ENCODE data around the gene C9.

The C9 gene

DNA sequence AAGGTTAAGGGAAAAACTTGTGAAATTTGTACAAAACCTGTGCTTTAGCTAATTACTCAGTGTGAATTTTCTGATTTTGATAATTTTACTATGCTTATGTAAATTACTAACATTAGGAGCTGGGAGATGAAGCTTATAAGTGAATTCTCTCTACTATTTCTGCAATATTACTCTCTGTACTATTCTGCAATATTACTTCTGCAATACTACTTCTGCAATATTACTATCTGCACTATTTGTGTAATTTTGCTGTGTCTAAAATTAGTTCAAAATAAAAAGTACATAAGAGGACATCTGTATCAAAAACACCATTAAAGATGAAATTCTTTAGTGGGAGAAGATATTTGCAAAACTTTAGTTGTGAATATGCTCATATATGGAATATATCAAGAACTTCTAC lies 62.9 kb downstream of the C9 start:
- Histone ChIP-seq H4K91ac (ENCODE audit: low read length) (no peak overlapping the region), H2BK5ac (ENCODE audit: low read depth, low read length, poor library complexity, severe bottlenecking) (no peak overlapping the region), H3K4me2 (ENCODE audit: low read length, poor library complexity, severe bottlenecking) (no peak overlapping the region), H3K14ac (ENCODE audit: low read length in 2 of 2) (no peak overlapping the region), H3K27ac (ENCODE audit: low read length, poor library complexity, severe bottlenecking) (no peak overlapping the region), H4K8ac (ENCODE audit: low read length) (no peak overlapping the region), H3K18ac (ENCODE audit: low read depth in 1 of 2, low read length in 2 of 2) (no peak overlapping the region), H2AK5ac (ENCODE audit: low read length, severe bottlenecking) (no peak overlapping the region), H2BK12ac (ENCODE audit: low read length in 2 of 2) (no peak overlapping the region), H3K9ac (ENCODE audit: low read length) (no peak overlapping the region), H2BK120ac (ENCODE audit: low read depth, low read length) (no peak overlapping the region), H2BK15ac (ENCODE audit: low read depth, poor library complexity, severe bottlenecking) (no peak overlapping the region), H2AFZ (ENCODE audit: low read depth, low read length) (no peak overlapping the region), H3K4me3 (ENCODE audit: insufficient read depth in 1 of 2, low read depth in 1 of 2, low read length in 2 of 2) (no peak overlapping the region), H3K9me3 (ENCODE audit: control insufficient read depth, low read length) (no peaks in the 10 kb centered on the region), H3K36me3 (ENCODE audit: control insufficient read depth in 1 of 2, insufficient read depth in 2 of 2, low read depth in 1 of 2, low read length in 2 of 2) (no peaks in the 10 kb centered on the region), H3K4me1 (ENCODE audit: control insufficient read depth, insufficient read depth, low read depth, low read length) (no peaks in the 10 kb centered on the region), H3K27me3 (ENCODE audit: control insufficient read depth in 1 of 2, insufficient read depth in 1 of 2, low read length in 2 of 2) (no peaks in the 10 kb centered on the region), H3K4ac (ENCODE audit: low read depth in 1 of 2, low read length in 2 of 2) (no peak overlapping the region), H3K79me1 (replicated peaks; ENCODE audit: low read length, poor library complexity, severe bottlenecking) (no peaks in the 10 kb centered on the region), H3K23ac (ENCODE audit: low read length in 2 of 2) (no peak overlapping the region)
- no peak for DNase-seq

DNA sequence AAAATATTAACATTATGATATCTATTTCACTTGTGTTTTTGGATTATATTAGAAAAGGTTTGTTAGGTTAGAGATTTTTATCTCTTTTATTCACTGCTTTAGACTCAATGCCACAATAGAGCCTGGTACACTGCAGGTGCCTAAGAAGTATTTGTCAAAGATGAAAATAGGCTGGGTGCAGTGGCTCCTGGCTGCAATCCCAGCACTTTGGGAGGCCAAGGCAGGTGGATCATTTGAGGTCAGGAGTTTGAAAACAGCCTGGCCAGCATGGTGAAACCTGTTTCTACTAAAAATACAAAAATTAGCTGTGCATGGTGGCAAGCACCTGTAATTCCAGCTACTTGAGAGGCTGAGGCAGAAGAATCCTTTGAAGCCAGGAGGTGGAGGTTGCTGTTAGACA lies 64.3 kb downstream of the C9 start:
- Histone ChIP-seq H3K14ac (ENCODE audit: low read length in 2 of 2) (no peak overlapping the region), H3K4ac (ENCODE audit: low read depth in 1 of 2, low read length in 2 of 2) (no peak overlapping the region), H3K36me3 (ENCODE audit: control insufficient read depth in 1 of 2, insufficient read depth in 2 of 2, low read depth in 1 of 2, low read length in 2 of 2) (no peaks in the 10 kb centered on the region), H3K9ac (ENCODE audit: low read length) (no peak overlapping the region), H2BK12ac (ENCODE audit: low read length in 2 of 2) (no peak overlapping the region), H3K4me3 (ENCODE audit: insufficient read depth in 1 of 2, low read depth in 1 of 2, low read length in 2 of 2) (no peak overlapping the region), H2BK120ac (ENCODE audit: low read depth, low read length) (no peak overlapping the region), H3K9me3 (ENCODE audit: control insufficient read depth, low read length) (no peaks in the 10 kb centered on the region), H3K27me3 (ENCODE audit: control insufficient read depth in 1 of 2, insufficient read depth in 1 of 2, low read length in 2 of 2) (no peaks in the 10 kb centered on the region), H3K27ac (ENCODE audit: low read length, poor library complexity, severe bottlenecking) (no peak overlapping the region), H3K79me1 (replicated peaks; ENCODE audit: low read length, poor library complexity, severe bottlenecking) (no peaks in the 10 kb centered on the region), H4K91ac (ENCODE audit: low read length) (no peak overlapping the region), H3K23ac (ENCODE audit: low read length in 2 of 2) (no peak overlapping the region), H3K4me1 (ENCODE audit: control insufficient read depth, insufficient read depth, low read depth, low read length) (no peaks in the 10 kb centered on the region), H2AFZ (ENCODE audit: low read depth, low read length) (no peak overlapping the region), H3K4me2 (ENCODE audit: low read length, poor library complexity, severe bottlenecking) (no peak overlapping the region), H2AK5ac (ENCODE audit: low read length, severe bottlenecking) (no peak overlapping the region), H4K8ac (ENCODE audit: low read length) (no peak overlapping the region), H2BK15ac (ENCODE audit: low read depth, poor library complexity, severe bottlenecking) (no peak overlapping the region), H2BK5ac (ENCODE audit: low read depth, low read length, poor library complexity, severe bottlenecking) (no peak overlapping the region), H3K18ac (ENCODE audit: low read depth in 1 of 2, low read length in 2 of 2) (no peak overlapping the region)
- DNase-seq = no peak

DNA sequence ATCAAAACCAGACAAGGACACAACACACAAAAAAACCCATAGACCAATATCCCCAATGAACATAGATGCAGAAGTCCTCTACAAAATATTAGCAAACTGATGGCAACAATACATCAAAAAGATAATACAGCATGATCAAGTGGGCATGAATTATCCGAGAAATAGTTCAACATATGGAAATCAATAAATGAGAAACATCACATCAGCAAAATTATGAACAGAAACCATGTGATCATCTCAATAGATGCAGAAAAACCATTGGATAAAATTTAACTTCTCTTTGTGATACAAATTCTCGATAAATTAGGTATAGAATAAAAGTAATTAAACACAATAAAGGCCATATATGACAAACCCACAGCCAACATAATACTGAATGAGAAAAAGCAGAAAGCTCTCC lies 69.6 kb downstream of the C9 start:
- H3K9ac ChIP-seq (ENCODE audit: low read length) = no peak overlapping the region
- no peak overlapping the region for H2BK12ac ChIP-seq (ENCODE audit: low read length in 2 of 2)
- H3K18ac ChIP-seq (ENCODE audit: low read depth in 1 of 2, low read length in 2 of 2) = no peak overlapping the region
- H3K27me3 ChIP-seq (ENCODE audit: control insufficient read depth in 1 of 2, insufficient read depth in 1 of 2, low read length in 2 of 2) = no peaks in the 10 kb centered on the region
- no peak overlapping the region for H3K23ac ChIP-seq (ENCODE audit: low read length in 2 of 2)
- WGBS = no CpG with 5 or more reads among the region's 2 CpGs
- H3K4me2 ChIP-seq (ENCODE audit: low read length, poor library complexity, severe bottlenecking) = no peak overlapping the region
- no peak overlapping the region for H4K8ac ChIP-seq (ENCODE audit: low read length)
- DNase-seq = no peak
- H2AK5ac ChIP-seq (ENCODE audit: low read length, severe bottlenecking) = no peak overlapping the region
- no peak overlapping the region for H2BK5ac ChIP-seq (ENCODE audit: low read depth, low read length, poor library complexity, severe bottlenecking)
- no peaks in the 10 kb centered on the region for H3K36me3 ChIP-seq (ENCODE audit: control insufficient read depth in 1 of 2, insufficient read depth in 2 of 2, low read depth in 1 of 2, low read length in 2 of 2)
- no peak overlapping the region for H3K27ac ChIP-seq (ENCODE audit: low read length, poor library complexity, severe bottlenecking)
- H3K4me1 ChIP-seq (ENCODE audit: control insufficient read depth, insufficient read depth, low read depth, low read length) = no peaks in the 10 kb centered on the region
- no peak overlapping the region for H3K4me3 ChIP-seq (ENCODE audit: insufficient read depth in 1 of 2, low read depth in 1 of 2, low read length in 2 of 2)
- H2BK15ac ChIP-seq (ENCODE audit: low read depth, poor library complexity, severe bottlenecking) = no peak overlapping the region
- no peak overlapping the region for H3K14ac ChIP-seq (ENCODE audit: low read length in 2 of 2)
- H2AFZ ChIP-seq (ENCODE audit: low read depth, low read length) = no peak overlapping the region
- no peak overlapping the region for H2BK120ac ChIP-seq (ENCODE audit: low read depth, low read length)
- no peak overlapping the region for H4K91ac ChIP-seq (ENCODE audit: low read length)
- H3K9me3 ChIP-seq (ENCODE audit: control insufficient read depth, low read length) = no peaks in the 10 kb centered on the region
- H3K4ac ChIP-seq (ENCODE audit: low read depth in 1 of 2, low read length in 2 of 2) = no peak overlapping the region
- no peaks in the 10 kb centered on the region for H3K79me1 ChIP-seq (replicated peaks; ENCODE audit: low read length, poor library complexity, severe bottlenecking)

DNA sequence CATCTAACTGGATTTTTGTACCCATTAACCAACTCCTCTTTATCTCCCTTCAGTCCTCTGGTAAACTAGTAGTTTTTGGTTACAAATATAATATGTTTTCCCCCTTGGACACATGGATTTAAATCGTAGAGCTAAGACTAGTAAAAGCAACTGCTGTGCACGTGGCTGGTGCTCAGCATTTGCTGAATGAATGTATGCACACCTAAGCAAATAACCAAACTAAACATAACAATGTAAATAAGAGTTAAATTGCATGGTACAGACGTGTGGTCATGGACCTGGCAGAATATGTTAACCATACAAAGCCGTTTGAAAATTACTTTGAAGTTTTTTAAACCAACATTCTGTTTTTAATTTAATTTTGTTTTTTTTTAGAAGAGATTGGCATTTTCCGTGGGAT lies 79.7 kb downstream of the C9 start:
- no peak overlapping the region for H2BK12ac ChIP-seq (ENCODE audit: low read length in 2 of 2)
- no peak overlapping the region for H2BK5ac ChIP-seq (ENCODE audit: low read depth, low read length, poor library complexity, severe bottlenecking)
- no peak overlapping the region for H4K8ac ChIP-seq (ENCODE audit: low read length)
- no peak overlapping the region for H2BK15ac ChIP-seq (ENCODE audit: low read depth, poor library complexity, severe bottlenecking)
- no peaks in the 10 kb centered on the region for H3K27me3 ChIP-seq (ENCODE audit: control insufficient read depth in 1 of 2, insufficient read depth in 1 of 2, low read length in 2 of 2)
- H3K18ac ChIP-seq (ENCODE audit: low read depth in 1 of 2, low read length in 2 of 2) = no peak overlapping the region
- no peaks in the 10 kb centered on the region for H3K4me1 ChIP-seq (ENCODE audit: control insufficient read depth, insufficient read depth, low read depth, low read length)
- no peaks in the 10 kb centered on the region for H3K36me3 ChIP-seq (ENCODE audit: control insufficient read depth in 1 of 2, insufficient read depth in 2 of 2, low read depth in 1 of 2, low read length in 2 of 2)
- no peak overlapping the region for H3K14ac ChIP-seq (ENCODE audit: low read length in 2 of 2)
- H3K9ac ChIP-seq (ENCODE audit: low read length) = no peak overlapping the region
- no peak overlapping the region for H2BK120ac ChIP-seq (ENCODE audit: low read depth, low read length)
- no peak overlapping the region for H3K4me3 ChIP-seq (ENCODE audit: insufficient read depth in 1 of 2, low read depth in 1 of 2, low read length in 2 of 2)
- WGBS = 83% methylated on average over 3 of the region's 5 CpGs
- no peak overlapping the region for H3K27ac ChIP-seq (ENCODE audit: low read length, poor library complexity, severe bottlenecking)
- H3K4me2 ChIP-seq (ENCODE audit: low read length, poor library complexity, severe bottlenecking) = no peak overlapping the region
- no peaks in the 10 kb centered on the region for H3K79me1 ChIP-seq (replicated peaks; ENCODE audit: low read length, poor library complexity, severe bottlenecking)
- H4K91ac ChIP-seq (ENCODE audit: low read length) = no peak overlapping the region
- H2AFZ ChIP-seq (ENCODE audit: low read depth, low read length) = no peak overlapping the region
- no peak overlapping the region for H3K23ac ChIP-seq (ENCODE audit: low read length in 2 of 2)
- no peak for DNase-seq
- H3K9me3 ChIP-seq (ENCODE audit: control insufficient read depth, low read length) = no peaks in the 10 kb centered on the region
- H3K4ac ChIP-seq (ENCODE audit: low read depth in 1 of 2, low read length in 2 of 2) = no peak overlapping the region
- no peak overlapping the region for H2AK5ac ChIP-seq (ENCODE audit: low read length, severe bottlenecking)

Data from mesenchymal stem cell (in vitro differentiated cells and primary cell).